GM12878 (cell line): ENCODE measurements around the gene NINJ1. TPM values are rescaled to one million over a fixed set of nuclear protein-coding genes. Genes with fewer than 3 reads are reported as not detected.

Experiments used
- ATAC-seq: fragments of 200-7000 bp; cut with Tn5 transposase; 3 replicates; pipeline ENCODE4 v1.9.1; 2020; ENCODE audit warnings: mild to moderate bottlenecking, moderate library complexity
- BruUV-seq: library from RNA; stranded (reverse); fragments of 400-500 nt; replicated peaks from 2 replicates; lab custom pipeline; 2021; lab: Mats Ljungman, UMichigan
- CTCF ChIA-PET: fragments of 300-600 bp; sonication (Branson Sonifier 250); formaldehyde crosslinking; extraction: SDS; loops from one replicate; lab custom pipeline; 2021; ENCODE audit warnings: inconsistent platforms; lab: Yijun Ruan, JAX
- POLR2A ChIA-PET: fragments of 350-600 bp; formaldehyde crosslinking; extraction: SDS; loops from one replicate; lab custom pipeline; 2021; ENCODE audit warnings: inconsistent platforms; lab: Charles Lee
- RAD21 ChIA-PET: fragments of 300-600 bp; sonication (Branson Sonifier 250); formaldehyde crosslinking; loops from one replicate; lab custom pipeline; 2023; ENCODE audit warnings: antibody characterized with exemption; ENCODE audit not compliant: unreplicated experiment; lab: Charles Lee
- SMC1A ChIA-PET: fragments of 300-600 bp; sonication (Branson Sonifier 250); formaldehyde crosslinking; loops from one replicate; lab custom pipeline; 2023; ENCODE audit not compliant: unreplicated experiment, uncharacterized antibody; lab: Charles Lee
- DNase-seq: peaks from one replicate; pipeline ENCODE4 v3.0.0-alpha.2; 2011; ENCODE audit warnings: low read depth, low spot score
- FAIRE-seq: peaks from 3 replicates; lab custom pipeline; 2011; peaks lifted over from hg19 to GRCh38; lab: Jason Lieb, UNC
- H2AFZ ChIP-seq: 2 replicates; pipeline ENCODE4 v1.6.0; 2011; ENCODE audit warnings: low read depth, low read length, control low read depth; ENCODE audit not compliant: control insufficient read depth
- H3K27ac ChIP-seq: 2 replicates; pipeline ENCODE4 v1.5.1; 2011; ENCODE audit warnings: control low read depth; ENCODE audit not compliant: control insufficient read depth, insufficient read depth
- H3K27me3 ChIP-seq, 2 experiments: replicated peaks in 1 of 2; 2 replicates each; pipeline versions ENCODE4 v1.6.0 to v1.6.1; 2011; ENCODE audit warnings: low read length in 1 of 2; ENCODE audit not compliant: control insufficient read depth in 2 of 2, insufficient read depth in 2 of 2
- H3K36me3 ChIP-seq, 2 experiments: 2 replicates each; pipeline ENCODE4 v1.5.1; 2011; ENCODE audit warnings: low read length in 1 of 2; ENCODE audit not compliant: control insufficient read depth in 2 of 2, insufficient read depth in 2 of 2
- H3K4me1 ChIP-seq: 2 replicates; pipeline ENCODE4 v1.6.1; 2011; ENCODE audit warnings: mild to moderate bottlenecking, low read length, moderate library complexity, mixed read lengths; ENCODE audit not compliant: control insufficient read depth, insufficient read depth
- H3K4me2 ChIP-seq: 2 replicates; pipeline ENCODE4 v1.6.0; 2011; ENCODE audit warnings: control low read depth; ENCODE audit not compliant: control insufficient read depth, insufficient read depth
- H3K4me3 ChIP-seq: fragments of 200-600 bp; sonication (generic); 2 replicates; pipeline ENCODE4 v1.5.1; 2016
- H3K79me2 ChIP-seq: 2 replicates; pipeline ENCODE4 v1.6.0; 2011; ENCODE audit warnings: low read length; ENCODE audit not compliant: control insufficient read depth, insufficient read depth
- H3K9ac ChIP-seq: 2 replicates; pipeline ENCODE4 v1.8.0; 2011; ENCODE audit warnings: low read length, control low read depth, mixed read lengths; ENCODE audit not compliant: control insufficient read depth, insufficient read depth
- H3K9me3 ChIP-seq: replicated peaks from 3 replicates; pipeline ENCODE4 v1.5.1; 2011; ENCODE audit warnings: mild to moderate bottlenecking, low read length; ENCODE audit not compliant: control insufficient read depth, insufficient read depth
- H4K20me1 ChIP-seq: 2 replicates; pipeline ENCODE4 v1.6.0; 2011; ENCODE audit not compliant: control insufficient read depth, insufficient read depth
- BHLHE40 ChIP-seq, 2 experiments: fragments of 450-650 bp in 1 of 2; IDR thresholded peaks; 2 replicates each; pipeline ENCODE4 v1.6.1; 2011 to 2017; ENCODE audit warnings: low read depth in 2 of 2, borderline replicate concordance in 1 of 2, improper control_type of control experiment in 1 of 2, low read length in 1 of 2, mild to moderate bottlenecking in 1 of 2
- DPF2 ChIP-seq: fragments of 450-650 bp; IDR thresholded peaks from 2 replicates; pipeline ENCODE4 v1.6.1; 2017; ENCODE audit warnings: mild to moderate bottlenecking
- GABPA ChIP-seq: IDR thresholded peaks from 2 replicates; pipeline ENCODE4 v1.6.1; 2014; ENCODE audit warnings: antibody characterized with exemption, low read depth, mild to moderate bottlenecking, inconsistent platforms
- GATAD2B ChIP-seq: fragments of 450-650 bp; conservative IDR thresholded peaks from 2 replicates; pipeline ENCODE4 v1.6.1; 2017; ENCODE audit warnings: low read depth, mild to moderate bottlenecking, moderate library complexity
- IKZF1 ChIP-seq: fragments of 450-650 bp; conservative IDR thresholded peaks from 2 replicates; pipeline ENCODE4 v1.6.1; 2017; ENCODE audit warnings: antibody characterized with exemption, mild to moderate bottlenecking
- NR2C2 ChIP-seq: IDR thresholded peaks from 2 replicates; pipeline ENCODE4 v1.6.1; 2011; ENCODE audit warnings: borderline replicate concordance, low read depth; ENCODE audit not compliant: control insufficient read depth, insufficient read length
- PBX3 ChIP-seq: IDR thresholded peaks from 2 replicates; pipeline ENCODE4 v1.6.1; 2011; ENCODE audit warnings: mild to moderate bottlenecking, low read depth, low read length, moderate library complexity; ENCODE audit not compliant: insufficient replicate concordance
- SIN3A ChIP-seq: IDR thresholded peaks from 2 replicates; pipeline ENCODE4 v1.6.1; 2012; ENCODE audit warnings: low read depth, low read length, improper control_type of control experiment
- TAF1 ChIP-seq: IDR thresholded peaks from 2 replicates; pipeline ENCODE4 v1.6.1; 2011; ENCODE audit warnings: mild to moderate bottlenecking, low read depth, low read length, borderline replicate concordance
- TCF3 ChIP-seq: IDR thresholded peaks from 2 replicates; pipeline ENCODE4 v1.6.1; 2012; ENCODE audit warnings: low read depth, mild to moderate bottlenecking, low read length, borderline replicate concordance; ENCODE audit not compliant: insufficient read depth
- WGBS: methylation state at CpG from one replicate; pipeline ENCODE4 v1.1.6; 2016; ENCODE audit warnings: low lambda C conversion rate; ENCODE audit not compliant: insufficient replicate concordance, insufficient coverage; ENCODE audit errors: missing lambda C conversion rate; 5-methylcytosine and 5-hydroxymethylcytosine counted together
- in situ Hi-C: fragments of 300-500 bp; cut with MboI; formaldehyde crosslinking; loops from 9 replicates; pipeline ENCODE4 v1.14.3; 2018; ENCODE audit warnings: mixed read lengths
- intact Hi-C: fragments of 100-400 bp; cut with micrococcal nuclease; formaldehyde crosslinking; loops from one replicate; pipeline ENCODE4 v1.14.2; 2022; ENCODE audit not compliant: unreplicated experiment
- polyA plus RNA-seq, 11 experiments: library from polyadenylated mRNA; depleted of rRNA in 4 of 11; unstranded in 6 of 11; stranded (reverse) in 5 of 11; fragments of >200 nt; fragmentation: Nextera tagmentation in 4 of 11; fragmentation: Illumina TruSeq in 1 of 11; extraction: Ambion mirVana in 4 of 11; extraction: Trizol in 1 of 11; gene quantifications; 1 replicate in 1 of 11; 2 replicates in 10 of 11; pipeline versions ENCODE4 v1.2.1 to v1.2.3, GENCODE V29; 2011 to 2016; ENCODE audit warnings: inconsistent platforms in 2 of 11, missing spikeins in 2 of 11, low read depth in 1 of 11
- total RNA-seq, 4 experiments: library from RNA; depleted of rRNA in 3 of 4; stranded (reverse); fragments of >200 nt in 3 of 4; fragmentation: Illumina TruSeq in 1 of 4; extraction: Trizol in 1 of 4; gene quantifications; 2 replicates each; pipeline versions ENCODE4 v1.2.1 to v1.2.3, GENCODE V29; 2013 to 2021

NINJ1 gene
- total and polyA plus RNA-seq, 10 of the 15 experiments (the other 5 are each of a cell fraction or from before 2014, with no cell fraction given): 0.64 to 33.5 (median 17.1) TPM

DNA sequence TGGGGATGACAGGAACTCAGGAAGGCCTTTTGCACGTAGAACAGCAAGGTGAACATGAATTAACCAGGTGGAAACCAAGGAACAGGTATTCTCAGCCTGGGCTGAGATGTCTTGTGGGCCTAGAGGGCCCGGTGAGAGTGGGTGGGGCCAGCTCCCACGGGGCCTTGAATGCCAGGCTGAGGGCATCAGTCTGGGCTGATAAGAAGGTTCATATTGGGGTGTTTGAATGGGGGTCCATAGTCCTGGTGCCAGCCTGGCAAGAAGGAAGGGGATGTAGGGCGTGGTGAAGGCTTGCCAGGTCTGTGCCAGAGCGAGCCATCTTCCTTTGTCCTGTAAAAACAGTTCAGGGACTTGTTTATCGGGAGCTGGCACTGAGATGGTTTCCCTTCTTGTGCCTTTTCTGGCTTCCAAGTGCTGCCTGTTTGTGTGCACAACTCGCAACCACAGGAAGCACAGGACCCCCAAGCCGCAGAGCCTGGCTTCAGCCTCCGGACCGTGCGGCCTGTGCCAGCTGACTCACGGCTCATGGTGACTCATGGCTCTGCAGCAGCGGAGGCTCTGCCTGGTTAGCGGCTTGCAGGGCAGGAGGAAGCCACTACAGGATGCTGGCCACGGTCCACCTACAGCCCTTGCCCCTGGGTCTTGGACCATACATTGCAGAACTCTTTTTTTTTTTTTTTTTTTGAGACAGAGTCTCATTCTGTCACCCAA, 35.7 kb downstream of the NINJ1 start:
- peaks cover 20% of the 10 kb centered on the region for H3K79me2 ChIP-seq

More for the DNA sequence above, 35.7 kb downstream of the NINJ1 start:
- RAD21 ChIA-PET: interaction anchor here (1.2 to 5.4 kb wide), 3 partner anchors 10 to 95 kb away, joined by 3 to 23 read pairs (median 12); no protein-coding TSS in a partner anchor
- FAIRE-seq: peak; percentile 74
- peak overlapping the region; percentile 86 for H3K4me3 ChIP-seq
- H3K9ac ChIP-seq: peak overlapping the region; percentile 52
- SMC1A ChIA-PET: interaction anchor here (0.6 to 3.7 kb wide), 4 partner anchors 9 to 1176 kb away, joined by 3 to 28 read pairs (median 4); no protein-coding TSS in a partner anchor
- TF ChIP-seq GABPA (no peak), GATAD2B (no peak), PBX3 (peak; percentile 14), DPF2 (peak; percentile 28; the same call in 1 of the 2 replicates), NR2C2 (no peak), TAF1 (no peak), IKZF1 (peak; percentile 21; the same call in 1 of the 2 replicates), BHLHE40 (IDR thresholded peaks at IDR 0.05; ENCODE audit: borderline replicate concordance in 1 of 2, low read depth in 2 of 2, low read length in 1 of 2) (peak in 1 of 2 experiments; percentile 65; a peak in 1 of 4 replicates), SIN3A (no peak), TCF3 (no peak)
- no peak for DNase-seq
- H2AFZ ChIP-seq: peak overlapping the region; percentile 31; the same call in 1 of the 2 replicates
- intact Hi-C loops: loop anchor here (5.0 kb wide), 1 partner anchor 354 kb away; the partner anchor contains the start of genes FAM120A and FAM120AOS
- peak overlapping the region; percentile 27; the same call in 1 of the 2 replicates for H3K27ac ChIP-seq
- no peaks in the 10 kb centered on the region for H3K36me3 ChIP-seq
- no peaks in the 10 kb centered on the region; the same call in 2 of the 3 replicates for H3K9me3 ChIP-seq
- no peaks in the 10 kb centered on the region for H3K27me3 ChIP-seq
- peaks cover 34% of the 10 kb centered on the region for H3K4me1 ChIP-seq
- H4K20me1 ChIP-seq: no peaks in the 10 kb centered on the region
- WGBS: 18% methylated on average over 15 of the region's 15 CpGs
- POLR2A ChIA-PET: interaction anchor here (0.6 to 1.5 kb wide), 4 partner anchors 9 to 39 kb away, joined by 3 to 5 read pairs (median 4); partner anchors contain the start of gene NINJ1
- in situ Hi-C loops: no loop called here
- H3K4me2 ChIP-seq: peak overlapping the region; percentile 90
- no TSS peak for BruUV-seq
- ATAC-seq: 0 out of 3 replicates have a peak, but pooled peaks have one; percentile 5
- CTCF ChIA-PET: interaction anchor here (1.2 to 5.3 kb wide), 4 partner anchors 10 to 144 kb away, joined by 3 to 44 read pairs (median 5); no protein-coding TSS in a partner anchor
